Brain microvascular endothelial cell (primary cell): ENCODE measurements around the gene ZFR2.

Experiments
- DNase-seq: peaks from one replicate; pipeline ENCODE4 v3.0.0-alpha.2; 2020
- H3K27ac ChIP-seq: fragments of 250-450 bp; sonication (Bioruptor Pico); 2 replicates; pipeline ENCODE4 v1.5.1; 2020; ENCODE audit warnings: mild to moderate bottlenecking, moderate library complexity
- H3K27me3 ChIP-seq: fragments of 250-450 bp; sonication (Bioruptor Pico); replicated peaks from 2 replicates; pipeline ENCODE4 v1.5.1; 2020; ENCODE audit warnings: mild to moderate bottlenecking
- H3K36me3 ChIP-seq: fragments of 250-450 bp; sonication (Bioruptor Pico); replicated peaks from 2 replicates; pipeline ENCODE4 v1.5.1; 2020; ENCODE audit warnings: mild to moderate bottlenecking
- H3K4me3 ChIP-seq: 2 replicates; pipeline ENCODE4 v1.5.1; 2011; ENCODE audit warnings: low read depth, mild to moderate bottlenecking, control low read depth, low read length, moderate library complexity
- CTCF ChIP-seq: IDR thresholded peaks from 2 replicates; pipeline ENCODE4 v1.5.1; 2011; ENCODE audit warnings: low read depth, mild to moderate bottlenecking, moderate library complexity, low read length, control low read depth, inconsistent platforms; ENCODE audit errors: missing control alignments
- in situ Hi-C: cut with HindIII; loops from 2 replicates; pipeline ENCODE4 v1.10.0; 2017; ENCODE audit warnings: low sequenced_read_pairs, low pct_ligation_motif_present

ZFR2 gene

GRCh38 chr19:3782330-3782729, 86.5 kb downstream of the ZFR2 start:
- H3K36me3 ChIP-seq: no peaks in the 10 kb centered on the region
- DNase-seq: no peak

GRCh38 chr19:3781603-3782002, 87.2 kb downstream of the ZFR2 start:
- no peak overlapping the region for H3K27ac ChIP-seq
- in situ Hi-C loops: no loop called here
- TF ChIP-seq CTCF: no peak
- no peak overlapping the region for H3K4me3 ChIP-seq
- DNase-seq: no peak
- H3K36me3 ChIP-seq: no peaks in the 10 kb centered on the region
- peaks cover 15% of the 10 kb centered on the region for H3K27me3 ChIP-seq

More at GRCh38 chr19:3782330-3782729, 86.5 kb downstream of the ZFR2 start:
- no peak for TF ChIP-seq CTCF
- H3K27me3 ChIP-seq: peaks cover 15% of the 10 kb centered on the region
- no peak overlapping the region for H3K27ac ChIP-seq
- in situ Hi-C loops: no loop called here
- no peak overlapping the region for H3K4me3 ChIP-seq

- H3K36me3 ChIP-seq: no peaks in the 10 kb centered on the region
- no peak for DNase-seq
- in situ Hi-C loops: no loop called here
- H3K27ac ChIP-seq: no peak overlapping the region
- H3K4me3 ChIP-seq: no peak overlapping the region
- TF ChIP-seq CTCF: no peak
- H3K27me3 ChIP-seq: peaks cover 12% of the 10 kb centered on the region
Observed at GRCh38 chr19:3780786-3781304, 88.0 kb downstream of the ZFR2 start.

- in situ Hi-C loops: no loop called here
- no peak overlapping the region for H3K27ac ChIP-seq
- TF ChIP-seq CTCF: no peak
- no peaks in the 10 kb centered on the region for H3K36me3 ChIP-seq
- no peak for DNase-seq
- H3K4me3 ChIP-seq: no peak overlapping the region
- H3K27me3 ChIP-seq: no peaks in the 10 kb centered on the region
Observed at GRCh38 chr19:3778899-3779723, 89.7 kb downstream of the ZFR2 start.

GRCh38 chr19:3778104-3778867, 90.6 kb downstream of the ZFR2 start:
- in situ Hi-C loops: no loop called here

More at GRCh38 chr19:3778104-3778867, 90.6 kb downstream of the ZFR2 start:
- Histone ChIP-seq H3K27me3 (no peaks in the 10 kb centered on the region), H3K4me3 (no peak overlapping the region), H3K27ac (no peak overlapping the region), H3K36me3 (no peaks in the 10 kb centered on the region)
- no peak for TF ChIP-seq CTCF
- no peak for DNase-seq
